Measurements from ENCODE around the gene ZNF22.

Gene ZNF22

GRCh38 chr10:44978213-44978569 lies 22.5 kb upstream of the ZNF22 start:
- DNase-seq, result no peak

GRCh38 chr10:44978570-44979280 lies 22.0 kb upstream of the ZNF22 start, which contains the start of gene DEPP1:
TSS of gene DEPP1 (minus strand) at chr10:44978809. CDS start at chr10:44978030, 779 bp downstream.
- no peak for DNase-seq

- no peak for DNase-seq
Observed at GRCh38 chr10:44979281-44980191, 21.2 kb upstream of the ZNF22 start.

- DNase-seq, result no peak
Observed at GRCh38 chr10:44980309-44981171, 20.2 kb upstream of the ZNF22 start.

- no peak for DNase-seq
Observed at GRCh38 chr10:44981172-44982113, 19.3 kb upstream of the ZNF22 start.

- no peak for DNase-seq
Observed at GRCh38 chr10:44982114-44982460, 18.6 kb upstream of the ZNF22 start.

- no peak for DNase-seq
Observed at GRCh38 chr10:44982496-44982895, 18.2 kb upstream of the ZNF22 start.

- DNase-seq, result no peak
Observed at GRCh38 chr10:44983066-44983894, 17.4 kb upstream of the ZNF22 start.

- DNase-seq, result no peak
Observed at GRCh38 chr10:44983895-44984278, 16.8 kb upstream of the ZNF22 start.

- no peak for DNase-seq
Observed at GRCh38 chr10:44984671-44985101, 16.0 kb upstream of the ZNF22 start.

- no peak for DNase-seq
Observed at GRCh38 chr10:44985175-44985681, 15.5 kb upstream of the ZNF22 start.

GRCh38 chr10:44986179-44986578 lies 14.5 kb upstream of the ZNF22 start:
- no peak for DNase-seq

GRCh38 chr10:44986670-44987069 lies 14.1 kb upstream of the ZNF22 start:
- no peak for DNase-seq

- peak; percentile 52 for DNase-seq
Observed at GRCh38 chr10:44988957-44989585, 11.7 kb upstream of the ZNF22 start.

GRCh38 chr10:44989597-44990301 lies 11.0 kb upstream of the ZNF22 start:
- DNase-seq, result peak; percentile 42

GRCh38 chr10:44990302-44990655 lies 10.4 kb upstream of the ZNF22 start:
- no peak for DNase-seq

- peak; percentile 47 for DNase-seq
Observed at GRCh38 chr10:44990965-44991364, 9.8 kb upstream of the ZNF22 start.

- DNase-seq, result peak; percentile 5
Observed at GRCh38 chr10:44991571-44991970, 9.2 kb upstream of the ZNF22 start.

- DNase-seq, result peak; percentile 49
Observed at GRCh38 chr10:44992070-44992731, 8.5 kb upstream of the ZNF22 start.
